Measurements from ENCODE around the gene TCF7L1. TPM values are rescaled to one million over a fixed set of nuclear protein-coding genes. Genes with fewer than 3 reads are reported as not detected.
"Not testable (repeated sequence)": the region's sequence is repeated elsewhere in the genome, so short reads cannot be mapped to it uniquely, and the experiment has no call there.

The TCF7L1 gene
- polyA plus RNA-seq, 3 donors: 39.7 to 44.7 (median 42.9) TPM

DNA sequence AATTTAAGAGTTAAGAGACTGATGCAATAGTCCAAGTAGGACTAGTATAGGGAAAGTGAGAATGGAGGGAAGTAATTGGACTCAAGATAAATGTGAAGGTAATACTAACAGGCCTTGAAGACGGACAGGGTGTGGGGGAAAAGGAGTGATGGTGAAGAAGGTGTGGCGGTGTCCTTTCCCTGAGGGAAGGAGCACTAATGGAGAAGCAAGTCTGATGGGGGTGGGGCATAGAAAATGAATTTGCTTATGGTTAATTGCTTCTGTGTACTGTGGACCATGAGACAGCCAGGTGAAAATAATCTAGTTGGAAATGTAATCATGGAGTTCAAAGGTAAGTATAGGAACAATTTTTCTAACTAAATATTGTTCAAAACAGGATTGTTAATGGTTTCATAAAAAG is 201.7 kb downstream of the TCF7L1 start:
- DNase-seq (ENCODE audit: low read depth in 3 of 3, low spot score in 2 of 3): no peak

DNA sequence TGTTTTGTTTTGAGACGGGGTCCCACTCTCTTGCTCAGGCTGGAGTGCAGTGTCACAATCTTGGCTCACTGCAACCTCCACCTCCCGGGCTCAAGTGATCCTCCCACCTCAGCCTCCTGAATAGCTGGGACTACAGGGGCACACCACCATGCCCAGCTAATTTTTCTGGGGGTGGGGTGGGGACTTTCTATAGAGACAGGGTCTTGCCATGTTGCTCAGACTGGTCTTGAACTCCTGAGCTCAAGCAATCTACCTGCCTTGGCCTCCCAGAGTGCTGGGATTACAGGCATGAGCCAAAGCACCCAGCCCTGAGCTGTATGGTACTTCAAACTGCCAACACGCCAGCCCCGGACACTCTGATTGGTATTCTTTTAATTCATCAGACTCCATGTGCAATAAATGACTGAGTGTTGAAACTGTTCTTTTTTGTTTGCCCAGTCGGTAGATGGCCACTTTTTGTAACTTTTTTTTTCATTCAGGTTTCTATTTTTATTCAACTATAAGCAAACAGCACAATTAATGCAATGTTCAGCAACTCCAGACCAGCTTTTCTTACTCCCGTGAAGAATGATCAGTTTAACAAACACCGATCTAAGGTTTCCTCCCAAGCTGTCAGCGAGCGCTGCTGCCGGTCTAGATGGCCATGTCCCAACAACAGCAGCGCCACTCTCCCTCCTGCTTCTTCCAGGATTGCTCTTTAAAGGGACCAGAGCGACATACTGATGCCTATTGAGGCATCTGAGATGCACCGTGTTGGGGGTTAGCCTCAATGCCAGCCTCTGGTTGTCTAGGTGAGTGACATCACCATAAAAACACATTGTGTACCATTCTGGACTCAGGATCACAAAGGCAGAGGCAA is 207.1 kb downstream of the TCF7L1 start:
- no peak for DNase-seq (ENCODE audit: low read depth in 3 of 3, low spot score in 2 of 3)

DNA sequence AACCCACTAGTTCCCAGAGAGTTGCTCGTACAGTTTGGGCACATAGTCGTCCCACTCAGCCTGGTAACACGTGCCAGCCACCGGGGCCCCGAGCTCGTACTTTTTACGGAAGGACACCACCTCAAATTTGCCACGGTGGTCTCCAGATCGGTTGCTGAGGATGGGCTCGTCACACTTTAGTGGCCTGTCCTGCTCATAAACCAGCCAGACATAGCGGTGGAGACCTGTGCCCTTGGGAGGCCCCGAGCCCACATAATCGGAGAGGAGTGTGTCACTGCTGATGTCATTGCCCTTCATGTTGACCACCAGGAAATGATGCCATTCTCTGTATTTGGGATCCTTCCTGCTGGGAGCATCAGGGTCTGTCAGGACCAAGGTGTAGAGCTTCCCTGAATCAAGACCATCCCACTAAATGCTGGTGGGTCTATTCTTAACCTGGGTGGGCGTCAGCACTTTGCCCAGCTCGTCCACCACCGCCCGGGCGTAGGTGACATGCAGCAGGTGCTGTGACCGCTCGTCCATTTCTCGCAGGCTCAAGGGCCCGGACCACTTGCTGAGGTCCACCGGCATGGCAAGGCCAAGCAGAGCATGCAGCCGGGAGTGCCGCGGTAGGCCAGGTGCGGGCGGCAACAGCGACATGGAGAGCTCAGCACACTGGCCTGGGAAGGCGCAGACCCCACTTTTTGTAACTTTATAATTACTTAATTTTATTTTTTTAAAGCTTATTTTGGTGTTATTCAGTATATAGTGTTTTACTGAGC is 208.3 kb downstream of the TCF7L1 start:
- no peak for DNase-seq (ENCODE audit: low read depth in 3 of 3, low spot score in 2 of 3)

DNA sequence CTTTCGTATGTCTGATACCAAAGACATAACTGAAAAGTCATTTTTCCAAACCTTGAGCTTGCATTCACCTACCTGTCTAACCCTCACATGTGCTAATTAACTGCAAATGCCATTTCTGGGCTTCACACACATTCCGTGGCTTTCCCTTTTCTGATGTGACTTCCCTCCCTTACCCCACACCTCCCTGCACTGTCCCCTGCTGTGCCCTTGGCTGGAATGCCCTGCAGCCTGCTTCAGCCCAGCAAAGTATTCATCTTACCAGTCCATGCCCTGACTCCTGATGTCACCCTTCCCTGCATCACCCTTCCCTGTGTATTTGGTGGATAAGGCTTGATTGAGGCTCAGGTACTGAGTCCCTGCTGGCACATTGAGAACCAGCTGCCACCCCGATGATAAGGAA is 209.0 kb downstream of the TCF7L1 start:
- no peak for DNase-seq (ENCODE audit: low read depth in 3 of 3, low spot score in 2 of 3)

DNA sequence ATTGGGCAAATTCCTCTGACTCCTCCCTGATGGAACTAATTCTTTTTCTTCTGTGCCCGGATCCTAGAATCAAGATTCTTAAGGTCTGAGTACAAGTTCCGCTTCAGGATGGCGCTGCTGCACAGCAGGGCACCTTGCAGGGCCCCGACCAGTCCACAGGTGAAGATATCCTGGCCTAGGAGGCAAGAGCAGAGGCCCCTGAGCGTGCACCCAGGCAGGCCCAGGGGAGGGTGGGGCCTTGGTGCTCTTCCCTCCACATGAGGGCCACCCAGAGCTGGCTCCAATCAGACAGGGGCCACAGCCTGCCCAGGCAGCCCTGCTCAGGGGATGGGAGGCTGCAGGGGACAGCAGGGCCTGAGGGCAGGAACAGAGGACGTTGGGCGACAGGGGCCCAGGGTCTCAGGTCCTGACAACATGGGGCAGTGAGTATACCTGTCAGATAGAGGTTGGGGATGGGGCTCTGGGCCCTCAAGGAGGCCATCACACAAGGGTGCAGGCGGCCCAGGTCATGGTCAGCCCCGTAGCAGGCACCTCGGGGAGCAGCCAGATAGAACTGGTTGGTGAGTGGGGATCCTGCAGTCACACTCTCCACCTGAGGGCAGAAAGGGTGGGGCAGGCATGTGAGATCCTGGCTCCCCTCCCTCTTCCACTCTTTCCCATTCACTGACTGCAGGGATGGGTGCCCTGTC is 210.2 kb downstream of the TCF7L1 start:
- DNase-seq (ENCODE audit: low read depth in 3 of 3, low spot score in 2 of 3): not testable (repeated sequence)

DNA sequence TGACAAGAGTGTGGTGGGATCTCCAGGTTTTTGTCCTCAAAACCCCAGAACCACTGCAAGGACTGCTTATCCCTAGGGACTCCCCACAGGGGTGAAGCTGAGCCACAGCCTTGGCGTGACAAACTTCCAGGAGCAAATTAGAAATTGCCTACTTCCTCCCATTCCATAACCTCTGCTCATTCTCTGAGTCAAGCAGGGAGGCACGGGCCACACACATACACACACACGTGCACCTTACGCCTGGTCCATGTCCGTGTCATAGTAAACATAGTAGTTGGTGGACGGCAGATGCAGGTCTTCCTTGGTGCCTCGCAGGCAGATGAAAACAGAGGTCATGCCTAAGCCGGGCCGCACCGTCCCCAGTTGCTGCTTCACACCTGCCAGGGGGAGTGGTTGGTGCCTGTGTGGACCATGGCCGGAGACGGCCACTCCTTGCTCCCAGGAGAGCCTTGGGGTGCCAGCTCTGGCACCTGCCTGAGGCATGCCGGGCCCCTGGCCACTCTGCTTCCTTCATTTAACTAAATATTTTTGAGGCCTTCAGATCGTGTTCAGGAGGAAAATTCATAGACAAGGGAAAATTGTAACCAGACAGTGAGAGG is 211.3 kb downstream of the TCF7L1 start:
- no peak for DNase-seq (ENCODE audit: low read depth in 3 of 3, low spot score in 2 of 3)

DNA sequence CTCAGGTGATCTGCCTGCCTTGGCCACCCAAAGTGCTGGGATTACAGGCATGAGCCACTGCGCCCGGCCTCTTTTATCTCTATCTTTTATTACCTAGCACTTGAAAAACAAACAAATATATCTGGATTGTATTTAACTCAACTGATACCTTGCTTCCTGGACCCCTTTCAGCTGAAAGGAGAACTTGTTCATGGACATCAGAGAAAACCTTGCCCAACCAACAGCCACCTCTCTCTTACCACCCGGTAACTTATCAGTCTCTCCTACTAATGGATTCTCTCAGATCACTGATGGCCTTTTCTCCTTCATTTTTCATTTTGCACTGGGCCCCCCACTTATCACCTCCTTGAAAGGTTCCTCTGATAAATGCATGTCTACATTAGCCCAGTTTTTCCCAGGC is 214.4 kb downstream of the TCF7L1 start:
- DNase-seq (ENCODE audit: low read depth in 3 of 3, low spot score in 2 of 3): no peak

DNA sequence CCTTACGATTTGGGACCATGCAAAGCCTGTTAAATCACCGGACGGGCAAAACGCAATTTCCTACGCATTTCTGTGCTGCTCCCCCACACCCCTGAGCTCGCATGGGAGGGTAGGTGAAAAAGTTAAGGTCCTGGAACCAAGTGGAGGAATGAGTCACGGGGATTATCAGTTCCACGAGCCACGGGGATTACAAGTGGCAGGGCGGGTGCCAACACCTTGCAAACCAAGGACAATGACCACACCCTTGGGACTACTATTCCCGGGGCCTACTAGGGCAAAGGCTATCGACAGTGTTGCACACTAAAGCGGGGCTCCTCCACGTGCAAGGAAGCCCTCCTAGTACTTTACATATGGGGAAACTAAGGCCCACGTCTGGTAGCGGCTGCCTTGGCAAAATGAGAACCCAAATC is 220.7 kb downstream of the TCF7L1 start:
- no peak for DNase-seq (ENCODE audit: low read depth in 3 of 3, low spot score in 2 of 3)

DNA sequence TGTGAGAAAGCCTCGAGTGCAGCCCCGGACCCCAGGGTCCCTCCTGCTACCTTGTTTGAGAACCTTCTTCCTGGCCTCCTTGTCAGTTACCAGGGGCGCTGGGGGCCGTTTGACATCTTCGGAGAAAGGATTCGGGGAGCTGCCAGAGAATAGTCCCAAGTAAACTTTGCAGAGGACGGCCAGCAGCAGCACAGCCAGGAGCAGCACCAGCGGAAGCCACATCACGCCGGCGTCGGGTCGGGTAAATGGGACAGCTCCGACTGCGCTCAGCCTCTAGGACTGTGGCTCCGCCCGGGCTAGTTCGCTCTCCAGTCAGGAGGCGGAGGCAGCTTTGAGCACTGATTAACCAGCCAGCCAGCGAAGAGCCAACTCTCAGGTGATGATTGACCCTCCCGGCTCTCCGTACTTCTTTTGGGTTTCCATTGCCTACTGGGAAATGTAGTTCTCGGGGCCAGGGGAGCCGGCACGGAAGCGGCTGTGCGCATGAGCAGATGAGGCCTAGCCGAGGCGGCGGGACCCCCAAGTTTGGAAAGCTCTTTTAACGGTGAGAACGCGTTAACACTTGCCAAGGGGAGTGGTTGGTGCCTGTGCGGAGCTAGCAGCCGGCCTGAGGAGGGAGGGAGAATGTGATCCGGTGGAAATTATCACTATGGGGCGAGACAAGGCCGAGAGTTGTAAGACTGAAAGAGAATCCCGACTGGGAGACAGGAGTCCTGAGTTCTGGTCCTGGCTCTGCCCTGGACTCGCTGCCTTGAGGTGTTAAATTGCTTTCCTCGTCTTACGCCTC is 221.3 kb downstream of the TCF7L1 start, which contains the start of the genes ELMOD3 and RETSAT:
TSS of gene ELMOD3 (plus strand) at position 484 of the 787 bp plus-strand sequence. CDS start 2,430 bp downstream, outside the sequence.
TSS of gene RETSAT (minus strand) at position 243 of the 787 bp plus-strand sequence. CDS start at position 222, 21 bp downstream.
- peak; percentile 97 to 99 (median 98) for DNase-seq (ENCODE audit: low read depth in 3 of 3, low spot score in 2 of 3)

DNA sequence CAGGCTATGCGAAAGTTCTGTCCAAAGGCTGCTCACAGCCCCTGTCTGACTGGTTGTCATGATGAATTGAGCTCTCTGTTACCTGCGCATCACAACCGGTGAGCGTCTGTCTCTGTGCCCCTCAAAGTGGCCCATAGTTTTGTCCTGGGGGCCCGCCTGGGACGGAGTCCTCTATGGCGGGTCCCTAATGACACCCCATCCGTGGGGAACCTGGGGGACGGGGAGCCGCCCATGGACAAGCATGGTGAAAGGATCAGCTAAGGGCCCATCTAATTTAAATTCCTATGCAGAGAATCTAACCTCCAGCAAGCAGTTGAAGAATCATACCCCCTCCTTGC is 221.8 kb downstream of the TCF7L1 start:
- DNase-seq (ENCODE audit: low read depth in 3 of 3, low spot score in 2 of 3): no peak

DNA sequence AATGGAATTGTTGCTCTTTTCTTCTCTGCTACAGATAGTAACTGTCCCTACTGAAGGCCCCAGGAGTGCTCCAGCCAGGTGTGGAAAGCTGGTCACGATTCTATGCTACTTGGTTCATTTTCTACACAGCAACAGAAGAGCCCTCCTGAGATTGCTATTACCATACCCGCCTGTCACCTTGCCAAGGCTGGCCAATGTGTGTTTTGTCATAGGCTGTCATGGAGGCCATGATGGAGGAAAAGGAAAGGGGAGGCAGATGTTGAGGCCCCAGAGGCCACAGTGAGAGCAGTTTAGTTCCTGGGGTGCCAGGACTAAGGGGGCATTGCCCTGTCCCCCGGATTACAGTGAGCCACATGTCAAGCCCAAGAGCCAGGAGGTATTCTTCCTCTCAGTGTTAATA is 222.3 kb downstream of the TCF7L1 start:
- DNase-seq (ENCODE audit: low read depth in 3 of 3, low spot score in 2 of 3): no peak

DNA sequence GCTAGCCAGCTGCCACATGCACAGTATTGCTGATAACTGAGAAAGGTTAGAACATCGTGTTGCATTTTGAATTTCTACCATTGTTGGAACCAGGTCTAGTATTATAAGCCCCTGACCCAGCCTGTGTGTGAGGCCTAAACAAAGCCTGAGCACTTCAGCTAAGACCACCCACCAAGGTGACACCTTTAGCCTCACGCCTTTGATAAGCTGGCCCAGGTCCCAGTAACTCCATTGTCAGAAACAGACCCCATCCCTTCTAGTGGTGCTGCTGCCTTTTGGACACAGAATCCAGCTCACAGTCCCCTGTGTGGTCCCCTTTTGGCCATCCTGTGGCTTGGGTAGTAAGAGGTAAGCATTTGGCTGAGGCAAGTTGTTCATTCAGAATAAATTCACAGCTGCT is 223.0 kb downstream of the TCF7L1 start:
- DNase-seq (ENCODE audit: low read depth in 3 of 3, low spot score in 2 of 3): no peak

DNA sequence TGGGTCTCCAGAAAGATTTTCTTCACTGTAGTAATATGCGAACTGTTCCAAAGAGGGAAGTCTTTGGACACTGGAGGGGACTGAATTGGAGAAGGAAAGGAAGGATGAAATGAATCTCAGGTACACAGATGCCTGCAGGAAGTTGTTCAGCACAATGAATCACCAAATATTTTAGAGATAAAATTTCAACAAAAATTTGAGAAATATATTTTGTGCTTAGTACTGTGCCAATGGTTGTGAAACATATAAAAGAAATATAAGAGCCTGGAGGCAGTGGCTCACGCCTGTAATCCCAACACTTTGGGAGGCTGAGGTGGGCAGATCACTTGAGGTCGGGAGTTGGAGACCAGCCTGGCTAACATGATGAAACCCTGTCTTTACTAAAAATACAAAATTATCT is 224.5 kb downstream of the TCF7L1 start:
- DNase-seq (ENCODE audit: low read depth in 3 of 3, low spot score in 2 of 3): no peak

Other genes starting within 250 kb of the TCF7L1 start
- gene TMSB10, start 227.7 kb upstream of the TCF7L1 start, polyA plus RNA-seq (ENCODE audit: insufficient read length in 3 of 3): 1,000 to 10,000 TPM; 1,665 to 1,772 (median 1,732) TPM
- gene KCMF1, start 162.2 kb upstream of the TCF7L1 start, polyA plus RNA-seq (ENCODE audit: insufficient read length in 3 of 3): 10 to 100 TPM; 58.9 to 62.8 (median 62.4) TPM
- gene TGOLN2, start 194.6 kb downstream of the TCF7L1 start, polyA plus RNA-seq (ENCODE audit: insufficient read length in 3 of 3): 100 to 1,000 TPM; 114 to 125 (median 124) TPM
- gene RETSAT, start 221.1 kb downstream of the TCF7L1 start, polyA plus RNA-seq (ENCODE audit: insufficient read length in 3 of 3): 10 to 100 TPM; 14.2 to 26.0 (median 25.2) TPM
- gene ELMOD3, start 221.4 kb downstream of the TCF7L1 start, polyA plus RNA-seq (ENCODE audit: insufficient read length in 3 of 3): 10 to 100 TPM; 24.3 to 28.6 (median 25.1) TPM